Activated T-helper 1 cell treated with Interleukin-2 at 50 U/mL for 16 hours (primary cell): ENCODE data around the gene STARD5.
"Not testable (repeated sequence)": the region's sequence is repeated elsewhere in the genome, so short reads cannot be mapped to it uniquely, and the experiment has no call there.

ENCODE experiments used
- DNase-seq: peaks from one replicate; pipeline ENCODE4 v3.0.0-alpha.2; 2020; ENCODE audit warnings: low read depth

STARD5 gene

GRCh38 chr15:81337241-81337640 is 13.3 kb upstream of the STARD5 start:
- no peak for DNase-seq

DNA sequence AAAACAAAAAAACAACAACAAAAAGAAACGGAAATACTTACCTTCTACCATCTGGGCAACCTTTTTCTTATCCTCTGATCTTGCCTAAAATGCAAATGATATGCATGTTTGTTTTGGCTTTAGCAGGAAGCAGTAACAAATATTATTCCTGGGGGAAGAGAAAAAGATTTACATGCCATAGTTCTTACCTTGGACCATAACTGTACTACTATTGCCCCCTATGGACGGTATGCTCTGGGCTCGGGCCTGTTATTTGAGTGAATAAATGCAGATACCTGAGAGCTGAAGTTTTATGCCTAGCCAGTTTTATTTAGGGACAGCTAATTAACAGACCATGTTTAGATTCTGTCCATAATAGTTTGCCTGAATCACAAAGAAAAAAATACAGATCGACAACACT is 12.6 kb upstream of the STARD5 start:
- DNase-seq = no peak

DNA sequence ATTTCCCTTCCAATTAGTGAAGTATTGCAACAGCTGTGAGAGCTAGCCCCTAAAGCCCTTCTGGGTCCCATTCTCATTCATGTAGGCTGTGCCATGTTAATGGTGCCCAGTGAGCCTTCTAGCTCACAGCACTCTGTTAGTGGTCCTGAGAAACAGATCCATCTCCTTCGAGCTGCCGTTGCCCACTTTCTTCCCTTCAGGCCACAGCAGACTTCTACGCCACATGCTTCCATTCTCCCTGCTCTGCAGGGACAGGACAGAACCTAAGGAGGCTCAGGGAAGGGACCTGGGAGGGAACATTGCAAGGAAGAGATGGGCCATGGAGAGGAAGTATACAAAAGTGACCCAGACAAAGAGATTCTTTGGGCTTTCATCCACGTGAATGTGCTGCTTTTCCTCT is 11.7 kb upstream of the STARD5 start:
- no peak for DNase-seq

DNA sequence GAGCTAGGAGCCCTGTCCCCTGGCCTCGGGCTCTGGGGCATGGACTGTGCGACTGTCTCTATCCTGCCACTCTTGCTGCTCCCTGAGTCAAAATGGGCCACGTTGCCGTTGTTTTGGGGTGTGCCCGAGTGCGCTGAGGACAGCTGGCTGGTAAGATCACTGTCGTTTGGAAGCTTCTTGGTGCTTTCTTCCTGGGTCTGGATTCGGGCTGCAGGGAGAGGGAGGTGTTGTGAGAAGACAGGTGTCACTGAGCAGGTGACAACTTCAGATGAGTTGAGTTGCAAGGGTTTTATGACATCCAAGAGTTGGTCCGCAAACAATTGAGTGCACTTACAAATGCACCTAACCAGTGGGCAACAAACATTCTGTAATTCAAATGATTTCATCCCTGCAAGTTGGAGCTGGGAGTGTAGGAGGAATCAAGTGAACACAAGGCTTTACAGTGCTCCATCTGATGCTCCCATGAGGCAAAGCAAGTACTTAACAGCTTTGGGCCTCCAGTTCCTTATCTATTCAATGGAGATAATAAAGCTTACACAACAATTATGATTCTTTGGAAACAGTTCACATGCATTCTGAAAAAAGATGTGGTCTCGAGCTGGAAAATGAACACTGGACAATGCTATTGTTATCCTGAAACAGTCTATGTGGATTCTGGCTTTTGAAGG is 11.0 kb upstream of the STARD5 start:
- DNase-seq = no peak

GRCh38 chr15:81333363-81333762 is 9.4 kb upstream of the STARD5 start:
- DNase-seq = no peak

DNA sequence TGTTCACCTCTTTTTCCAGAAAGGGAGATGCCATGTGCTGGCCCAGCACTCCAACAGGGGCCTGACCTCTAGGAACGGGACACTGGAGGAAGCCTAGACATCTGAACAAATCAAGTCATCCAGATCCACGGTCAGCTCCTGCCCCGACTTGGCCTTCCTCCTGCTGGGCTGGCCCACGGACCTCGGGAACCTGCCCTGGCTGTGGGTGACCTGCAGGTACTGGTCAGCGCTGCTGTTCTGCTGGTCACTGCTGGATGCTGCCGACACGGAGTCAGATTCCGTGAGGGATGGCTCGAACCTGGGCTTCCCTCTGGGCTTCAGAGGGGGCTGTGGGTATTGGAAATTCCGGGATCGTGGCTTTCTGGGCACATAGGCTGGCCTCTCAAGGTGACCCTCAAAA is 8.4 kb upstream of the STARD5 start:
- DNase-seq = no peak

DNA sequence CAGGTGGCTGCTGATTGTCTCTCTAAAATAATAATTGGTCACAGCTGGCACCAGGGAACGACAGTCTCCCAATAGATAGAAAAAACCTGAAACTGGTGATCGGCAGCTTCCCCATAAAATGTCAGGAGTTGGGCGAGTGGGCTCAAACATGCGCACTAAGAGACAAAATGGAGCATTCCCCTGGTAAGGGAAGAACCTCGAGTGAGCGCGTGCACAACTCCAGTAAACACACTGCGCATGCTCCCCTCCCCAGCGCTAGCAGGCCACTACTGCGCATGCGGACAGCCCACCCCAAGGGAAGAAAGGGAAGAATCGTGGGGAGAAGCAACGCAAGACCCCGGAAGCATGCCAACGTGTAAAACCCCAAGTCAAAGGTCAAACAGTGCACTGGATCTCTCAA is 7.7 kb upstream of the STARD5 start:
- no peak for DNase-seq

- not testable (repeated sequence) for DNase-seq
Observed at GRCh38 chr15:81331141-81331540, 7.2 kb upstream of the STARD5 start.

GRCh38 chr15:81330366-81331090 is 6.6 kb upstream of the STARD5 start:
- DNase-seq = no peak

DNA sequence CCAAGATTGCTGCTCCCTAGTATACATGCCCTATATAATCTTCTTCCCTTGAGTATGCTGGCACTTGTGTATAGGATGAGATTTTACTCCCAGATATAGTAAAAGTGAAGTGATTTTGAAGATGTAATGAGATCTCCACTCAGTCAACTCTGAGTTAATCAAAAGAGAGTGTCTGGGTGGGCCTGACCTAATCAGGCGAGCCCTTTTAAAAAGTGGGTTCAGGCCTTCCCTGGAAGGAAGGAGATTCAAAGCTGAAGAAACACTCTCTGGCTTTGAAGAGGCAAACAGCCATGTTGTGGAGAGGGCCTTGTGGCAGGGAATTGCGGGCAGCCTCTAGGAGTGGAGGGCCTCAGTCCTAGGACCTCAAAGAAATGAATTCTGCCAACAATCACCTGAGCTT is 5.5 kb upstream of the STARD5 start:
- no peak for DNase-seq

GRCh38 chr15:81327516-81327915 is 3.6 kb upstream of the STARD5 start:
- no peak for DNase-seq

DNA sequence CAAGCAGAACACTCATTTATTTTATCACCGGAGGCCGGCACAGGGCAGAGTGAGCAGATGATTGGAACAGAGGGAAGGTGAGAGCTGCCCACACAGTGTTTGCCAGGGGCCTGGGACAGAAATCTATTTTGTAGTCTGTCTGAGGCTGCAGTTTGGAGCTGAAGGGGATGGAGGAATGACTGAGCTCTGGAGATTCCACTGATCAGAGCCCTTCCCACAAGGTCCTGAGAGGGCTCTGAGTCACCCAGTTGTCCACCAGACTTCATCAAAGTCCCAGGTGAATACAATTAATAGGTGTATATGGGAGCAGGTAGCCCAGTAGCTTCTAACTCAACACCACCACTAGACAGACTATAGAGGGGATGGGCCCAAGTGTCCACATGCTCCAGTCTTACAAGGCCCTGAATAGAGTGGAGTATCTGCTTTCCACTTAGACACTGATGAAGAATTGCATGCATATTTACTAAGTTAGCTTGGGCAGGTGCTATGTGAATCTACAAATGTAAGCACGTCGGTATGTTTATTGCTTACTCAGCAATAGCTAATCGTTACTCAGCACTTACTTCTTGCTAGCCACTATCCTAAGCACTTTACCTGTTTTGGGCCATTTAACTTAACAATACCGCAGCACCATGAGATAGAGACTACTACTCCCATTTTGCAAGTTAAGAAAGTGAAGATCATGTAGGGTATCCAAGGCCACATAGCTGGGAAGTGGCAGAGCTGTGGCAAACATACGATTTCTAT is 2.7 kb upstream of the STARD5 start:
- DNase-seq = no peak

- DNase-seq = no peak
Observed at GRCh38 chr15:81323559-81323943, 390 bp downstream of the STARD5 start.

DNA sequence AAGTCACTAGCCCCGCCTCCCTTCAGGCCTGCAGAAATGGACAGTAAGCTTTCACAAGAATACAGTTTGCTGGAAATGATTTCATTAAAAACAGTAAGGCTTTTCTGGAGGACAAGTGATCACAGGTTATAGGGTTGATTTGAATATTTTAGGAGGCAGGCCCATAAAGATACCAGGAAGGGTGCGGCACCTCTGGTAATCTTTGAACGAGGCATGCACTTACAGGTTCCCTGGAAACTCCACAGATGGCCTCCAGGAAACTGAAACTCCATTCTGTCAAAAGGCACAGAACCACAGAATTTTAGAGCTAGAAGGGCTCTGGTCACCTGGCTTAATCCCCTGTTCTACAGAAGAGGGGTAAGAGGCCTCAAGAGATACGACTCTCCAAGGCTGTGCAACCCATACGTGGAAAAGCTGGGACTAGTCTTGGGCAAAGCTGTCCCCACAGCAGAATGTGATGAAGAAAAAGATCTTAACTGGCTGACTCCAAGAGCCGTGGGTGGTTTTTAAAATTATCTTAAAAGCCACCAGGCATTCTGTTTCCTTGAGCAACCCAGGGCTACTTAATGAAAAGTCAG is 1.2 kb downstream of the STARD5 start:
- no peak for DNase-seq

- DNase-seq = no peak
Observed at GRCh38 chr15:81321667-81322066, 2.3 kb downstream of the STARD5 start.

- no peak for DNase-seq
Observed at GRCh38 chr15:81317642-81318017, 6.3 kb downstream of the STARD5 start.

GRCh38 chr15:81316267-81316666 is 7.7 kb downstream of the STARD5 start:
- no peak for DNase-seq

- no peak for DNase-seq
Observed at GRCh38 chr15:81315452-81316175, 8.3 kb downstream of the STARD5 start.

GRCh38 chr15:81314378-81314777 is 9.6 kb downstream of the STARD5 start:
- no peak for DNase-seq

GRCh38 chr15:81313686-81314085 is 10.3 kb downstream of the STARD5 start:
- no peak for DNase-seq

GRCh38 chr15:81312790-81313543 is 11.0 kb downstream of the STARD5 start:
- no peak for DNase-seq
